ENCODE results near the gene PUDP.
A peak's percentile ranks its signal among the peaks of the same experiment; 100 is the strongest.
"Not testable (repeated sequence)": the region's sequence is repeated elsewhere in the genome, so short reads cannot be mapped to it uniquely, and the experiment has no call there.

PUDP gene

GRCh38 chrX:7110821-7111276 is 37.1 kb downstream of the PUDP start:
- DNase-seq (ENCODE audit: low read depth in 4 of 4, low spot score in 1 of 4): no peak

GRCh38 chrX:7109838-7110793 is 37.8 kb downstream of the PUDP start:
- no peak for DNase-seq (ENCODE audit: low read depth in 4 of 4, low spot score in 1 of 4)

GRCh38 chrX:7109049-7109531 is 38.9 kb downstream of the PUDP start:
- DNase-seq (ENCODE audit: low read depth in 4 of 4, low spot score in 1 of 4): no peak

- DNase-seq (ENCODE audit: low read depth in 4 of 4, low spot score in 1 of 4): no peak
These were observed 39.9 kb downstream of the PUDP start for GRCh38 chrX:7108030-7108429.

GRCh38 chrX:7106649-7107048 is 41.3 kb downstream of the PUDP start:
- no peak for DNase-seq (ENCODE audit: low read depth in 4 of 4, low spot score in 1 of 4)

- no peak for DNase-seq (ENCODE audit: low read depth in 4 of 4, low spot score in 1 of 4)
These were observed 45.8 kb downstream of the PUDP start for GRCh38 chrX:7102119-7102518.

- DNase-seq (ENCODE audit: low read depth in 4 of 4, low spot score in 1 of 4): no peak
These were observed 47.9 kb downstream of the PUDP start for GRCh38 chrX:7100022-7100421.

- not testable (repeated sequence) for DNase-seq (ENCODE audit: low read depth in 4 of 4, low spot score in 1 of 4)
These were observed 52.3 kb downstream of the PUDP start for GRCh38 chrX:7095657-7096056.

- no peak for DNase-seq (ENCODE audit: low read depth in 4 of 4, low spot score in 1 of 4)
These were observed 54.6 kb downstream of the PUDP start for GRCh38 chrX:7093305-7093704.

- DNase-seq (ENCODE audit: low read depth in 4 of 4, low spot score in 1 of 4): no peak
These were observed 55.4 kb downstream of the PUDP start for GRCh38 chrX:7092543-7092942.

GRCh38 chrX:7091923-7092322 is 56.0 kb downstream of the PUDP start:
- DNase-seq (ENCODE audit: low read depth in 4 of 4, low spot score in 1 of 4): no peak

GRCh38 chrX:7090641-7091040 is 57.3 kb downstream of the PUDP start:
- no peak for DNase-seq (ENCODE audit: low read depth in 4 of 4, low spot score in 1 of 4)

GRCh38 chrX:7088968-7089615 is 58.9 kb downstream of the PUDP start:
- no peak for DNase-seq (ENCODE audit: low read depth in 4 of 4, low spot score in 1 of 4)

- DNase-seq (ENCODE audit: low read depth in 4 of 4, low spot score in 1 of 4): no peak
These were observed 61.6 kb downstream of the PUDP start for GRCh38 chrX:7086384-7086783.

- DNase-seq (ENCODE audit: low read depth in 4 of 4, low spot score in 1 of 4): no peak
These were observed 62.1 kb downstream of the PUDP start for GRCh38 chrX:7085879-7086278.

- DNase-seq (ENCODE audit: low read depth in 4 of 4, low spot score in 1 of 4): no peak
These were observed 63.1 kb downstream of the PUDP start for GRCh38 chrX:7084841-7085240.

GRCh38 chrX:7083468-7084396 is 64.2 kb downstream of the PUDP start:
- DNase-seq (ENCODE audit: low read depth in 4 of 4, low spot score in 1 of 4): peak; percentile 13 to 21 (median 18)

- no peak for DNase-seq (ENCODE audit: low read depth in 4 of 4, low spot score in 1 of 4)
These were observed 64.9 kb downstream of the PUDP start for GRCh38 chrX:7083021-7083420.

GRCh38 chrX:7082556-7082955 is 65.4 kb downstream of the PUDP start:
- DNase-seq (ENCODE audit: low read depth in 4 of 4, low spot score in 1 of 4): no peak

GRCh38 chrX:7077241-7078230 is 70.4 kb downstream of the PUDP start:
- DNase-seq (ENCODE audit: low read depth in 4 of 4, low spot score in 1 of 4): no peak

Measured in stimulated activated CD4-positive, alpha-beta T cell treated with anti-CD3 and anti-CD28 coated beads, Interleukin-1b, Interleukin-23, amount 100 ng/mL, for 24 hours (primary cell).